Stomach (tissue), 4 donors: ENCODE measurements around the gene SGCA.

Experiments
- CTCF ChIP-seq, 7 experiments: fragments of 450-650 bp in 4 of 7; fragments of 200-600 bp in 3 of 7; sonication (generic) in 3 of 7; IDR thresholded peaks; one replicate each; pipeline ENCODE4 v1.5.1; 2016 to 2019; ENCODE audit warnings: antibody characterized with exemption in 7 of 7, control low read depth in 2 of 7, mild to moderate bottlenecking in 1 of 7
- POLR2A ChIP-seq, 4 donors: fragments of 450-650 bp; IDR thresholded peaks; one replicate each; pipeline ENCODE4 v1.6.1; 2016; ENCODE audit warnings: antibody characterized with exemption in 4 of 4, control low read depth in 2 of 4, mild to moderate bottlenecking in 1 of 4, moderate library complexity in 1 of 4
- POLR2AphosphoS5 ChIP-seq, 3 donors: sonication (generic); formaldehyde crosslinking; IDR thresholded peaks; one replicate each; pipeline ENCODE4 v1.6.1; 2016; ENCODE audit warnings: antibody characterized with exemption in 3 of 3

GRCh38 chr17:50155115-50155819 lies 10.5 kb upstream of the SGCA start:
- TF ChIP-seq CTCF (IDR thresholded peaks at IDR 0.05), result no peak
- TF ChIP-seq POLR2A (IDR thresholded peaks at IDR 0.05), result no peak
- no peak for TF ChIP-seq POLR2AphosphoS5 (IDR thresholded peaks at IDR 0.05)
